Measurements from ENCODE around the gene ZDHHC14.
"Not testable (repeated sequence)": the region's sequence is repeated elsewhere in the genome, so short reads cannot be mapped to it uniquely, and the experiment has no call there.

Gene ZDHHC14

DNA sequence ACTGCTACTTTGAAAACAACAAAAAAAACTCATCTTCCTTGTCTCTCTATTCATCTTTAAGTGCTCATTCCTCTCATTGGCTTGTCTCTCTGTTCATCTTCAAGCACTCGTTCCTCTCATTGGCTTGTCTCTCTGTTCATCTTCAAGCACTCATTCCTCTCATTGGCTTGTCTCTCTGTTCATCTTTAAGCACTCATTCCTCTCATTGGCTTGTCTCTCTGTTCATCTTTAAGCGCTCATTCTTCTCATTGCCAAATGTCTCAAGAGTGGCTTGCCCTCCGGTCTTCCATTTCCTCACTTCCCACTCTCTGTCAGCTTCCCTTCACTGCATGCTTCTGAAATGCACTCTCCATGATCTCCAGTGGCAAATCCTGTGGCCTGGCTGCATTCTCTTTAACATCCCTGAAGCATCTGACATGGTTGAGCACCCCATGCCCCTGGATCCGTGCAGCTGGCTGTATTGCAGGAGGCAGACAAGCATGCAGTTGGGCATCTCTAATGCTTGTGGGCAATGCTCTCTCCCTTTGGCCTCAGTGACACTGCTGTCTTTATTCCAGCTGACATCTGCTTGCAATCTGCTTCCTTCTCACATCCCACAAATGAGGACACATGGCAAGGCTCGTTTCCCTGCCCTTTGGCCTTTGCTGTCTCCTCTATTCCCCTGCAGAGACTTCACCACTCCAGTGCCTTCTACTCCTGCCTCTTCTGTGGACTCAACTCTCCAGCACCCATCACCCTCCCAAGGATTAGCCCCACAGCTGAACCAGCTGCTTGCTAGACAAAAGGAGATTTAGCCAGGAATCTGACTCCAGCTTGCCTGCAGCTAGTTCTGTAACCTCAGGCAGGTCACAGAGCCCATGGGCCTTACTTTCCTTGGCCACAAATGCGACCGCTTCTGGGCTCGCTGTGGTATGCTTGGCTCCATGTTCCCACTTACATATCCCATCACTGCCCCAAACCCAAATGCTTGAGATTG is 298.9 kb downstream of the ZDHHC14 start:
- DNase-seq: no peak

DNA sequence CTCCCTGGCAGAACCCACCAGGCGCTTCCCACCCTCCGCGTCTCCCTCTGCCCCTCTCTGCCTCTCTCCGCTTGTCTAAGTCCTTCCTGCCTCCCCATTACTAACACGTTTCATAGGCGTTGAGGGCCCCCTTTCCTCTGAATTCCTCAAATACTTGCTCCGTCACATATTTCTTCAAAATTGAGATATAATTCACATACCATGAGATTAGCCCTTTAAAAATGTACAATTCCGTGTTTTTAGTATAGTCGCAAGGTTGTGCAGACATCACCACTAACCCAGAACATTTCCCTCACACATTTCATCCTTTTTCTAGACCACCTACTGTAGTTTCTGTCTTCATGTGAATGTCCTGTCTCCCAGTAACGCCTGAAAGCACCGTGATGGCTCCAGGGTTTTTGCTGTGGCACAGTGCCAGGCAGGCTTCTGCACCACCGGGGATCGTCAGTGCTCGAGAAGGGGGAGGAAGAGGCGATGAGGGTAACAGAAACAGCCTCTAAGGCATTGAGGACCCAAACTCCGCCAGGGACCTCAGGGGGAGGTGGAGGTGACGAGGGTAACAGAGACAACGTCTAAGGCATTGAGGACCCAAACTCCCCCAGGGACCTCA is 300.2 kb downstream of the ZDHHC14 start:
- peak; percentile 11 for DNase-seq

DNA sequence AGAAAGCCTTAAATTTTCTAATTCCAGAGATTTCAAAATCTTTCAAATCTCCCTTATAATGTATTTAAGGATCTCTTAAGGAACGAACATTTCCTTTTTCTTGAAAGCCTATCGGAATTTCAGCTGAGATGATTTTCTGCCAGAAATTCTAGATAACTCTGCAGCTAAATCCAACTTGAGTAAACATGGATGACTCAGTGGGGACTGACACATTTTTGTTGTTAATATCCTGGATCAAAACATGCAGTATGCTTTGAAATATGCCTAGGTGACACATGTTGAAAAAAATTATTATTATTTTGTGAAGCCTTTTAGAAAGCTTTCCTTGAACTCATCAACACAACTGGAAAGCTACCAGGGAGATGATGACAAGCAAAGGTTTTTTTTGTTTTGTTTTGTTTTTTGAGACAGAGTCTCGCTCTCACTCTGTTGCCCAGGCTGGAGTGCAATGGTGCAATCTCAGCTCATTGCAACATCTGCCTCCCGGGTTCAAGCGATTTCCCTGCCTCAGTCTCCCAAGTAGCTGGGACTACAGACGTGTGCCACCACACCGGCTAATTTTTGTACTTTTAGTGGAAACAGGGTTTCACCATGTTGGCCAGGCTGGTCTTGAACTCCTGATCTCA is 302.0 kb downstream of the ZDHHC14 start:
- no peak for DNase-seq

DNA sequence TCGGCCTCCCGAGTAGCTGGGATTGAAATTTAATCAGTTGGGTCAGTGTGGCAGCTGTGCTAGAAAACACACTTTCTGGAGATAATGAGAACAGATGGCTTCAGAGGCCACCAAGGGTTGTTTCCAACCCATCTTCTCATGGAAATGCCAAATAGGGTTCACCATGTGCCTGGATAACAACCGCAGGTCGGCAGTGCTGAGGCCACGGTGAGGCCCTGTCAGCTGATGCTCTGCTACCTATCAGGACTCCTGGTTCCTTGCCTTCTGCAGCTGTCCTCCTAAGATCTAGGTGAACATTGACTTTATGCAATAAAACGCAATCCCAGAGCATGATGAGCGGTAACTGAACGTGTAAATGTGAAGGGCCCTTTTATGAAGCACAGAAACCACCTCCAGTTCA is 302.7 kb downstream of the ZDHHC14 start:
- peak; percentile 76 for DNase-seq

DNA sequence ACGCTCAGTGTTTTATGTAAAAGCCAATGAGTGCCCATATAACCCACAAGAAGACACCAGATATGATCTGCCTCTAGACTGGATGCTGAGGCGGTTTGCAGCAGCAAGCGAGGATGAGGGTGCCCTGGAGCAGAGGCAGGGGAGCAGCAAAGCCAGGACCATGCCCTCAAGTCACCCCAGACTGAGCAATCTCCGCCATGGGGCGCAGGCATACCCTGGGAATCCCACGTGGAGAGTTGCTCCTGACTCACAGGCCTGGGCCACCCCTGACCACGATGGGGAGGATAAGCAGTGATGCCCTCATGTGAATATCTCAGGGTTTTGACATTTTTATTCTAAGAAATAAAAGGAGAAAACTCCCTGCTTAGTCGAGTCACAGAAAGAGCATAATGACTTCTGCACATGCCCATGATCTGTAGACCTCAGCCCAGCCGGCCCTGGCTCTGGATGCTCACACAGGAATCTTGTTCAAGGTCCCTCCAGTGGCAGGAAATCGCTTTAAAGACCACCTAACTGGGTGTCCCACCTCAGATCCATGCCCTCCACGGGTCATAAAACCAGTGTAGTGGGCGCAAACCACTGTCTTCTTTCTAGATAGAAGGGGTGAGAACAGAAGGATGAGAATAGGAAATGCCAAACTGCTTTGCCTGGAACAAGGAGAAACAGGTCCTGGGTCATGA is 303.8 kb downstream of the ZDHHC14 start:
- DNase-seq: no peak

DNA sequence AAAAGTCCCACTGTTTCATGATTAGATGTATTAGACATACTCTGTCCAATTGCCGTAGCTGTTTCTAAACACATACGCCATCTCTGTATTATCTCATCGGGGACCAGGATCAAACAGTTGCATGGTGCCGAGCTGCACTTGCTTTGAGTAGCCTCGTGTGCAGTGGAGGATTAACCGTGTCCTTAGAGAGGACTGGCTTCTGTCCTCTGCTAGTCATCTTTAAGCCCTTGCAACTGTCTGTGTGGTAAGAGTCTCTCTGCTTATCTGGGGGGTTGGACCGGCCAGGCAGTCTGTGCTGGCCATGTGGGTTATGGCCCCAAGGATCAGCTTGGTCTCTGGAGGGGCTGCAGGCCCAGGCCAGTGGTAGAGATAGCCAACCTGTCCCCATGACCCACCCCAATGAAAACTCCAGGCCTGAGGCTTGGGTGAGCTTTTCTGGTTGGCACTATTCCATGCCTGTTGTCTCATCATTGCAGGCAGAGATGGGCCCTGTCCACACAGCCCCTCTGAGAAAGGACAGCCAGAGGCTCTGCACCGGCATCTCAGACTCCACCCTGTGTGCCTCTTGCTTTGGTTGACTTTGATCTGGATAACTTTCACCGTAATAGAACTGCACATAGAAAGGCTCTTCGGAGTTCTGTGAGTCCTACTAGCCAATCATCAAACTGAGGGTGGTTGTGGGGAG is 304.7 kb downstream of the ZDHHC14 start:
- DNase-seq: no peak

DNA sequence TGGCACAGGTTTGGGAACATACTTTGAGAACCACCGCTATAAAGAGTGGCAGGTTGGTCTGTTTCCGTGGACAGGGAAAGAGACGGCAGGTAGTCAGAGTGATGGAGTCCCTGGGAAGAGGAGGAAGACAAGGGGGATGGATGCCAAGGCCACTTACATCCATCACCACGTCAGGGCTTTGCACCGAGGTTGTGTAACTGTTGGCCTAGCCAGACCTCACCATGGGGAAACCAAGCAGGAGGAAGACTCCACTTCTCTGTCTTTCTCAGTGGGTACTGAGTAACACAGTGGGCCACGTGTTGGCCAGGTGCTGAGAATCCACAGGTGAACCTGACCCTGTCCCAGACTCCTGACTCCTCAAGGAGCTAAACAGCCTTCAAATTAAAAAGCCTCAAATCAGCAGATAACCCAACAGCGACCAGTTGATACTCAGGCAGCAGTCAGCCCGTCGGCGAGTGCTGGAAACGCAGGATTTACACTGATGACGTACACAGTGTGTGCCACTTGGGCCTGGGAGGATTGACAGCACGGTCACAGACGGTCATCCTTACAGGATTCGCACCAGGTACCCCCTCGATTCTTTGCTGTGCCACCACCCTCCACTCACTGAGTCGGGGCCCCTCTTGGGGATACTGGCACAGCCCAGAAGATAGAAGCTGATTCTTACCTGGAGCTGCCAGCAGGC is 307.4 kb downstream of the ZDHHC14 start:
- DNase-seq: no peak

DNA sequence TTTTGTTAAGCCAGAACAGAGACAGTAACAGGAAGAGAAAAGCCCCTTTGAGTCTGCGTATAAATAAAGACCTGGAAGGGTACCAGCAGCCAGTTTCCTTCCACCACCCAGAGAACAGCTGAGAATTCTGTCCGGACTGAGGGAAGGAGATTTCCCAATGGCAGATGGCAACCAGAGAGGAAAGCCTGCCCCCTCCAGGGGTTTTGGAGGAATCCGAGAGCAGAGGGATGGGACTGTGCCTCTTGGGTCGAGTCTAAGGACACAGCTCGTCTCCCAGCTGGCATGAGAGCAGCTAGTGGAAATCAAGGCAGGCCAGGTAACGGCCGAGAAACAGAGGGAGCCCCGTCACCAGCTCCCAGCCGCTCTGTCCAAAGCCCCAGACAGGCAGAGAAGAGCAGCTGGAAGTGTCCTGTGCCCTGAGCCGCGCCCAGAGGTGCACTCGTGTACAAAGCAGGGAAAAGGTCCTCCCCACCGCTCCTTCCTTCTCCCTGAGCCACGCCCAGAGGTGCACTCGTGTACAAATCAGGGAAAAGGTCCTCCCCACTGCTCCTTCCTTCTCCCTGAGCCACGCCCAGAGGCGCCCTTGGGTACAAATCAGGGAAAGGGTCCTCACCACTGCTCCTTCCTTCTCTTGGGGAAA is 308.1 kb downstream of the ZDHHC14 start:
- DNase-seq: no peak

DNA sequence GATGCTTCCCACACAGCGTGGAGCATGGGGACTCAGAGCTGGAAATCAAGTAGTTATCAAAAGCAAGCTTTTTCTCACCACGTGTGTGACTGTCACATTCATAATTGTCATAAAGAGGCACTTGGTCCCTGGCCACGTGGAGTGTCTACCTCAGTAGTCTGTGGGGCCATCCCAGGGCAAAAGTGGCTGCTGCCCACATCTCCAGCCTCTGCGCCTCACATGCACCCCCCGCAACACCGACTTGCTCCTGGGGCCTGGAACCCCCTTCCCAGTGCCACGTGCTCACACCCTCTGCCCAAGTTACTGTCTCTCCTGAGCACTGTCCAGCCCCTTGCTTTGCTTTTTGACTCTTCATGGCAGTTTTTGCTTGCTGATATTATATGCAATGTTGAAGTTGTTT is 308.9 kb downstream of the ZDHHC14 start:
- no peak for DNase-seq

DNA sequence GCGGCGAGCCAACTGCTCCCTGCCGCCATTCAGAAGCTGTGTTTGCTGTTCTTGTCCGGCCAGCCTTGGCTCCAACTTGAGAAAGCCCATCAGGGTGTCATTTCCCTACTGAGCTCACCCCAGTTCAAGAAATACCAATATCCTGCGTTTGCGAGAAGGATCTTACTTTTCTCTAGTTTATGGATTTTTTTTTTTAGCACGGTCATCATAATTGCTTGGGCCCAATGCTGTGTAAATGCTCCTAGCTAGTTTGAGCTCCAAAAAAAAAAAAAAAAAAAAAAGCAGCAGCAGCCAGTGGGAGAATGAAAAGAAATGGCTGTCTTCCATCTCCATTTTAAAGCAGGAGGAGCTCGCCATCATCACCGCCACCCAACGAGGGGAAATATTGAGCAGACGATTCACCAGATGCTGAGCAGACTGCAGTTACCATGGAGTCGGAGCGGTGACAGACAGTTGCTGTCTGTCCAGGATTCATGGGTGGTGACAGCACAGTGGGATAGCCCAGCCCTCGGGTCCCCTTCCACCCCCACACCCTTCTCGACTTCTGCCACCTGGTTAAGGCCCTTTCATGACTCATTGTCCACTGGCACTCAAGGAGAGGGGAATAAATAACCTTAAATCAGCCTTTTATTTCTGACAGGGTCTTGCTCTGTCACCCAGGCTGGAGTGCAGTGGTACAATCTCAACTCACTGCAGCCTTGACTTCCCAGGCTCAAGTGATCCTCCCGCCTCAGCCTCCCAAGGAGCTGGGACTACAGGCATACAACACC is 309.6 kb downstream of the ZDHHC14 start:
- peak; percentile 60 for DNase-seq

DNA sequence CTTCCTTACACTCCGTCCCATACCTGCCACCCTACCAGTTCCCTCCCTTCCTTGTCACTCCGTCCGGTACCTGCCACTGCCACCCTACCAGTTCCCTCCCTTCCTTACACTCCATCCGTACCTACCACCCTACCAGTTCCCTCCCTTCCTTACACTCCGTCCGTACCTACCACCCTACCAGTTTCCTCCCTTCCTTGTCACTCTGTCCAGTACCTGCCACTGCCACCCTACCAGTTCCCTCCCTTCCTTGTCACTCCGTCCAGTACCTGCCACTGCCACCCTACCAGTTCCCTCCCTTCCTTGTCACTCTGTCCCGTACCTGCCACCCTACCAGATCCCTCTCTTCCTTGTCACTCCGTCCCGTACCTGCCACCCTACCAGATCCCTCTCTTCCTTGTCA is 310.6 kb downstream of the ZDHHC14 start:
- not testable (repeated sequence) for DNase-seq

DNA sequence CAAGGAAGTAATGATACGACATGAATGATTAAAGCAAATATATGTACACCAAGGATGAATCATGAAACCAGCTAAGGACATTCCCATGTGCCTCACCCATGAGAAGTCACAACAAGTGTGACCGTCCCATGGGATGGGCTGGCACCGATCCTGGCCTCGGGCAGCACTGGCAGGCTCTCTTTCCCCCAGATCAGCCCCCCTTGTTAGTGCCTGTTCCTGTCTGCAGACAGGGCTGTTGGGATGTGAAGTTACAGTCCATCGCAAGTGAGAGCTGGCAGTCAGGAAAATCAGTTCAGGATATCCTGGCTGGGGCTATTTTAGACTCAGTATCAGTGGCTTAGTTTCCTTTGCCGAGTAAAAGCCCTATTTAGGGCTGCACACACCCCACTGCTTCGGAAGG is 312.9 kb downstream of the ZDHHC14 start:
- DNase-seq: no peak

DNA sequence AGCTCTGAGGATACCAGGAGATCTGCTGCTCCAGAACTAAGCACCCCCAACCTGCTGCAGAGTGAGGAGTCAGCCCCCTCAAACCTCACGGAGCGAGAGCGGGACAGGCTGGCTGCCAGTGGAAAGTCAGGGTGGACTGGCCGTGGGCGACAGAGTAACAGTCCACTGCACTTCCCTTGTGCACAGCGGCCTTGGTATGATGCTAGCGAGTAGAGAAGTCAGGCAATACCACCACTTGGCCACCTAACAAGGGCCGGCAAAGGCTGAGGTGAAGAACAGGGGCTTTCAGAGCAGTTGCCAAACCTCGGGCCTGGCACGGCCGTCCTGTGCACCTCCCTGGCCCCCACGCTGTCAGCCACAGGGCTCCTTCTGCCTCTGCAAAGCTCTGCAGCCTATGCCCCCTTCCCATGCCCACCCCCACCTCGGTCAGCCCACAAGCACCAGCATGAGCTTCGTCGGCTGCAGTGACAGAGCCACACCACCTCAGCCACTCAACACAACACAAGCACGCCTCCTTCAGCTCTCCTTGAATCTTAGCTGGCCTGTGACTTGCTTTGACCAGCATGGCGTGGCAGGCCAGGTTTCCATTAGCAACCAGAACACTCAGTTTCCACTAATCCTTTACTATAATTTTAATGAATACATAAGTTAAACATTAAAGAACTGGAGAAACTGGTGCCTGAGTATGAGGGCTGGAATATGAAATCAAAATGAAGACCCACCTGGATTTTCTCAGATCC is 314.5 kb downstream of the ZDHHC14 start:
- no peak for DNase-seq

DNA sequence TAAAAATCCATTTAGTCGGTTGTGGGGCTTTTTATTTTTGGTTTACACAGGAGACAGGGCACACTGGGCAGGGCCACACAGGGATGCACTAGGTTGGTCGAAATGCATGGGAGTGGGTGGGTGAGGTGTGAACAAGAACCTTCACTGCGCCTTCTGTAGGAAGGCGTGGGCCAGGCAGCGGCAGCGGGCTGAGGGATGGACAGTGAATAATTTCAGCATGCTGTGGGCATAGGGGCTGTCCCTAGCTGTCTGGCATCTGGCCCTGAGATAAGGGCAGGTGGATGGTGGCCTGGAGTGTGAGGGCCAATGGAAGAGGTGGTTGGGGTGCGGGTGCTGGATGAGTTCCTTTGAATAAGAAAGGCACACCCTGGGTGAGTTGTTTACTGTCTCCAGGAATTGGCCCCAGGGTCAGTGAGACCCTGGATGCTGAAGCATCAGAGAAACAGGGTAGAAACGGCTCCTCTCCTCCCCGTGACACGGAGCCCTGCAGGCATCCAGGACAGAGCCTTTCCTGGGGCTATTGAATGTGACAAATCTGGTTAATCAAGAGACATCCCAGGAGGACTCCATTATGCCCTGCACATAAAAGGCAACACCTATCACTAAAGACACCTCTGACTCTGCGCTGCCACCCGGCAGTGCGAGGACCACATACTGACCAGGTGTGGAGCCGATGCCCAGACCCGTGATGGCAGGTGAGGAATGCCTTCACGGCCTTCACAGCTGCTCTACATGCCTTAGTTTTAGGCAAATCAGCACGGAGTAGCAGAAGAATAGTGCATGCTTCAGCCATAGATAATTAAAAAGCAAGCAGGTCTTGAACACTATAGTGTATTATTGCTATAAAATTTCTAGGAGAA is 319.0 kb downstream of the ZDHHC14 start:
- DNase-seq: no peak

DNA sequence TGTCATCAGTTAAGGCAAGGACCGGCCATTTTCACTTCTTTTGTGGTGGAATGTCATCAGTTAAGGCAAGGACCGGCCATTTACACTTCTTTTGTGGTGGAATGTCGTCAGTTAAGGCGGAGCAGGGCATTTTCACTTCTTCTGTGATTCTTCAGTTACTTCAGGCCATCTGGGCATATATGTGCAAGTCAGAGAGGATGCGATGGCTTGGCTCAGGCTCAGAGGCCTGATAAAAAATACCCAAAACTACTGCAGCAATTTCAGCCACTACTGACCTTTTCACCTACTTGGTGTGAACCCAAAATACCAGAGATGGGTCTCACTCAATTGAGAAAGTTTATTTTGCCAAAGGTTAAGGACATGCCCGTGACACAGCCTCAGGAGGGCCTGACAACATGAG is 325.4 kb downstream of the ZDHHC14 start:
- DNase-seq: not testable (repeated sequence)

DNA sequence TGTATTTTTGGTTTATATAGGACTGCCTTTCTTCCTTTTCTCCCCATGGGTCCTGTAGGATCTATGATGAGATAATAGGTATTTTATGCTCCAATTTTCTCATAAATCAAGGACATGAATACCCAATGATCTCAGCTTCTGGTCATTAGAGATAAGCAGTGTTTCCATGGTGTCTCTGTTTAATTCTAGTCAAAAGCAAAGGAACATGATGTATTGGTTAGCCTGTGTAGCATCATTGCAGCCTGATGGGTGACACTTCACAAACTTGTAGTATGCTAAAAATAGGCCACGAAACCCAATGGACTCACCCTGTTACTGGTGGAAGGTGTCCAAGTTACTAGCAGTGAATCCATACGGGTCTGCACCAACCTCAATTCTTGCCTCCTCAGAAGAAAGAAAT is 325.9 kb downstream of the ZDHHC14 start:
- DNase-seq: no peak

DNA sequence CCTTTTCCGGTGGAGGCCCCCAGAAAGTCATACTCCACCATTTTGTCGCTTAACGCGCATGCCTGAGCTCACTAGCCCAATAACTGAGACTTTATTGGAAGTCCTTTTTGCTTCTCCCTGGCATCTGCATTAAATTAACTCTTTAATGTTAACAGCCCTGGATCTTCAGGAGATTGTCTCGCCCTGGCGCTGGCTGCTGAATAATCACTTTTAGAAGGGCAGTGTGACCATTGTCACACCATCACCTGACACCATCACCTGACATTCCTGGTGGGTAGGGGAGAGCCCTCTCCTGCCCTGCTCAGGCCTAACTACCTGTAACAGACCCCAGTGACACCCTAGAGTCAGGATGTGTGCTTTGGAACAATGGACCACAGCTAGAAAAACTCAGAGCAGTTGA is 326.6 kb downstream of the ZDHHC14 start:
- DNase-seq: no peak

DNA sequence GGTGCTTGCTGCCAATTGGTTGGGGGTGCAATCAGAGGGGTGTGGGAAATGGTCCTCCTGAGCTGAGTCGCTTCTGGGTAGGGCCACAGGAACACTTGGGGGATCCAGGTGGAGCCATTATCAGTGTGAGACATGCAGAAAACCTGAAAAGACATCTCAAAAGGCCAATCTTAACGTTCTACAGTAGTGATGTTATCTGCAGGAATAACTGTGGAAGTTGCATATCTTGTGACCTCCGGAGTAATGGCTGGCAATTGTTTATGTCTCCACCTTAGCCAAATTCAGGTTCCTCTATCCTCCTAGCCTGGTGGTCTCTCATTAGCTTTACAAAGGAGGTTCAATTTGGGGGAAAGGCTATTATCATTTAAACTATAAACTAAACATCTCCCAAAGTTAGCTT is 327.2 kb downstream of the ZDHHC14 start:
- DNase-seq: no peak

DNA sequence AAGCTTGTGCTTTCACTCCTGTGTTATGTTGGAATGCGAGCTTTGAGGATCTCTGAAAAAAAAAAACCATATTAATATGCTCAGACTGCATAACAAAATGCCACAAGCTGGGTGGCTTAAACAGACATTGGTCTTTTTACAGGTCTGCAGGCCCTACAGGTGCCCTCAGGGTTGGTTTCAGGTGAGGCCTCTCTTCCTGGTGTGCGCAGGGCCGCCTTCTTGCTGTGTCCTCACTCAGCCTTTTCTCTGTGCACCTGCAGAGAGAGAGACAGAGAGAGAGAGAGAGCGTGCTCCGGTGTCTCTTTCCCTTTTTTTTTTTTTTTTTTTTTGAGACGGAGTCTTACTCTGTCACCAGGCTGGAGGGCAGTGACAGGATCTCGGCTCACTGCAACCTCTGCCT is 327.9 kb downstream of the ZDHHC14 start:
- no peak for DNase-seq
